Right lobe of liver (tissue), 4 donors: ENCODE results near the gene ANO2.

ENCODE experiments used
- POLR2A ChIP-seq: fragments of 450-650 bp; IDR thresholded peaks from one replicate; pipeline ENCODE4 v1.6.1; 2017; ENCODE audit warnings: antibody characterized with exemption, mild to moderate bottlenecking
- TF ChIP-seq, protein P1 (sequence below), 4 donors: fragments of 200-600 bp in 3 of 4; fragments of 450-650 bp in 1 of 4; IDR thresholded peaks; one replicate each; pipeline versions ENCODE4 v1.5.1 to v1.8.0; 2016 to 2022; ENCODE audit warnings: antibody characterized with exemption in 4 of 4, mild to moderate bottlenecking in 2 of 4
- donor health status: DM: no; HTN: no; CAD: no.
- donor health status: DM: no; HTN: no; CAD: no.
- donor health status: DM: no; HTN: yes; CAD: no.

DNA sequence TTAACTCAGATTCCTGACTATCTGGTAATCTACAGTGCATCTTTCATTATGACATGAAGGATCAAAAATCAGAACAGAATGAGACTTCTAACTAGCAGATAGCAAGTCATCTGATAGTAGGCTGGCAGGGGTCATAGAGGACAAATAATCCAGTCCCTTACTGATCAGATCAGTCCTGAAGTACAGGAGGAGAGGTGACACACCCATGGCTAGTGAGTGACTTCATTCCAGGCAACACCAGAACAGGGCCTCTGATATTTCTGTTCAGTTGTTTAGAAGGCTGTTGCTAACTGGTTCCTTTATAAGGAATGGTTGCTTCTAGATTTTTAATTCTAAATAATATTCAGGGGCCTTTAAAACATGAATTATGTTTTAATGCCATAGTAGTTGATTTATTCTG, 291.0 kb downstream of the ANO2 start:
- TF ChIP-seq, protein P1, sequence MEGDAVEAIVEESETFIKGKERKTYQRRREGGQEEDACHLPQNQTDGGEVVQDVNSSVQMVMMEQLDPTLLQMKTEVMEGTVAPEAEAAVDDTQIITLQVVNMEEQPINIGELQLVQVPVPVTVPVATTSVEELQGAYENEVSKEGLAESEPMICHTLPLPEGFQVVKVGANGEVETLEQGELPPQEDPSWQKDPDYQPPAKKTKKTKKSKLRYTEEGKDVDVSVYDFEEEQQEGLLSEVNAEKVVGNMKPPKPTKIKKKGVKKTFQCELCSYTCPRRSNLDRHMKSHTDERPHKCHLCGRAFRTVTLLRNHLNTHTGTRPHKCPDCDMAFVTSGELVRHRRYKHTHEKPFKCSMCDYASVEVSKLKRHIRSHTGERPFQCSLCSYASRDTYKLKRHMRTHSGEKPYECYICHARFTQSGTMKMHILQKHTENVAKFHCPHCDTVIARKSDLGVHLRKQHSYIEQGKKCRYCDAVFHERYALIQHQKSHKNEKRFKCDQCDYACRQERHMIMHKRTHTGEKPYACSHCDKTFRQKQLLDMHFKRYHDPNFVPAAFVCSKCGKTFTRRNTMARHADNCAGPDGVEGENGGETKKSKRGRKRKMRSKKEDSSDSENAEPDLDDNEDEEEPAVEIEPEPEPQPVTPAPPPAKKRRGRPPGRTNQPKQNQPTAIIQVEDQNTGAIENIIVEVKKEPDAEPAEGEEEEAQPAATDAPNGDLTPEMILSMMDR (IDR thresholded peaks at IDR 0.05), result no peak
- TF ChIP-seq POLR2A, result no peak
